Measurements from ENCODE around the gene SNRNP25. TPM values are rescaled to one million over a fixed set of nuclear protein-coding genes. Genes with fewer than 3 reads are reported as not detected.

SNRNP25 gene
- total and polyA plus RNA-seq, 2 of the 8 experiments (the other 6 are each of a cell fraction or from before 2014, with no cell fraction given) = 53.0 to 58.4 TPM

DNA sequence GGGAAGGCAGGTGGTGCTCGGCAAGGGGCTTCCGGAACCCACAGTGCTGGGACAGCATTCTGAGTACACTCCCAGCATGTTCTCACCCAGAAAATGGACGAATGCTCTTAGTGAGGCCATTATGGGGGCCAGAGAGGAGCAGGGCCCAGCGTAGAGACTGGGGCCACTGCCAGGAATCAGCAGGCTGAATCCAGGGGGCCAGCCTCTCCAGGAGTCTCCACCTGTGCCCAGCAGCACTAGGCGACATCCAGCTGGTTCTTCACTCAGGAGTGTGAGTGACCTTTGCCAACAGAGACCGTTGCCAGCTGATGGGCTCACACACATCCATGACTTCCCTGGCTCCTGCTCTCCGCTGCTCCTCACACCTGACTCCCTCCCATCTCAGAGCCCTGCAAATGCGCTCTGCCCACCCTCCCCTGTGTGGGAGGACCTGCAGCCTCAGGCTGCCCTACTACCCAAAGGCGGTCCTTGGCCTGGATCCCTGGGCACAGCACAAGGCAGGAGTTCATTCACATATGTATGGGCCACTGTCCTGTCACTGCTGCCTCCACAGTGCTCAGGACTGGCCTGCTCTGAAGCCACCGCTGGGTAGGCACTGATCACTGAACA, 13.7 kb downstream of the SNRNP25 start:
- Histone ChIP-seq H2BK120ac (replicated peaks; ENCODE audit: low read depth, low read length) (no peak overlapping the region), H3K18ac (ENCODE audit: extremely low read depth, low read length) (no peak overlapping the region), H3K56ac (replicated peaks; ENCODE audit: insufficient read length, low read depth, low read length) (no peak overlapping the region), H3K27ac (ENCODE audit: low read depth, low read length) (no peak overlapping the region), H3K23me2 (ENCODE audit: low read depth, low read length) (peaks cover 4% of the 10 kb centered on the region; the same call in 1 of the 2 replicates), H2AK5ac (ENCODE audit: low read depth, low read length) (no peak overlapping the region; the same call in 1 of the 2 replicates), H2AFZ (ENCODE audit: low read length) (no peak overlapping the region), H3K36me3 (ENCODE audit: control insufficient read depth in 2 of 4, insufficient read depth in 4 of 4, low read length in 3 of 4) (peaks cover 0 to 9% (median 4%) of the 10 kb centered on the region in 4 experiments; a peak in 3 of 8 replicates), H3K4me1 (replicated peaks in 1 of 4; ENCODE audit: control insufficient read depth in 3 of 4, insufficient read depth in 4 of 4, low read length in 3 of 4) (peaks cover 3 to 24% (median 10%) of the 10 kb centered on the region in 4 experiments), H3K14ac (ENCODE audit: insufficient read length) (no peak overlapping the region), H3K27me3 (replicated peaks in 1 of 4; ENCODE audit: control insufficient read depth in 3 of 4, extremely low read depth in 1 of 4, insufficient read depth in 3 of 4, low read length in 3 of 4) (no peaks in the 10 kb centered on the region), H4K20me1 (replicated peaks in 1 of 2; ENCODE audit: control insufficient read depth in 1 of 2, insufficient read depth in 2 of 2, low read length in 2 of 2) (peaks cover 13 to 28% of the 10 kb centered on the region in 2 experiments), H2BK20ac (ENCODE audit: low read length) (no peak overlapping the region), H2BK15ac (ENCODE audit: low read length) (0 out of 2 replicates have a peak overlapping the region, but pooled peaks have one; percentile 61), H2BK12ac (ENCODE audit: low read depth, low read length) (no peak overlapping the region), H4K91ac (replicated peaks; ENCODE audit: insufficient read length, low read length) (no peak overlapping the region), H3K9me3 (ENCODE audit: insufficient read depth in 2 of 2, low read depth in 1 of 2, low read length in 1 of 2) (no peaks in the 10 kb centered on the region), H3K79me2 (ENCODE audit: control insufficient read depth in 1 of 2, insufficient read depth in 2 of 2, low read length in 2 of 2) (peaks cover 0 to 11% of the 10 kb centered on the region in 2 experiments; a peak in 1 of 4 replicates), H3K4me3 (ENCODE audit: extremely low read depth in 1 of 4, insufficient read depth in 2 of 4, low read depth in 3 of 4, low read length in 4 of 4) (no peak overlapping the region), H3K23ac (ENCODE audit: insufficient read length) (no peak overlapping the region), H3K9ac (replicated peaks in 1 of 4; ENCODE audit: extremely low read depth in 1 of 4, low read depth in 3 of 4, low read length in 3 of 4) (peak overlapping the region in 1 of 4 experiments; percentile 36; a peak in 1 of 7 replicates), H4K8ac (ENCODE audit: extremely low read depth, insufficient read depth, low read length) (peak overlapping the region; percentile 41), H2BK5ac (ENCODE audit: low read depth, low read length) (no peak overlapping the region), H3K79me1 (ENCODE audit: low read depth, low read length) (peaks cover 3% of the 10 kb centered on the region; the same call in 1 of the 2 replicates), H3K4me2 (ENCODE audit: insufficient read depth in 1 of 2, low read depth in 2 of 2, low read length in 2 of 2) (no peak overlapping the region), H3K4ac (replicated peaks; ENCODE audit: insufficient read length, low read depth, low read length) (no peak overlapping the region), H4K5ac (ENCODE audit: insufficient read length, low read depth, low read length) (no peak overlapping the region)
- FAIRE-seq (no peak), DNase-seq (ENCODE audit: low read depth in 1 of 2, low spot score in 2 of 2) (no peak)
- POLR2A ChIA-PET (ENCODE audit: partially characterized antibody) = interaction anchor here (0.6 to 16.6 kb wide), 7 partner anchors 8 to 41 kb away, joined by 3 to 153 read pairs (median 10); partner anchors contain the start of gene MPG
- CTCF ChIA-PET (ENCODE audit: partially characterized antibody) = interaction anchor here (0.5 to 21.2 kb wide), 7 partner anchors 10 to 295 kb away, joined by 3 to 856 read pairs (median 8); partner anchors contain the start of genes MPG, POLR3K and SNRNP25
- 92% methylated on average over 10 of the region's 10 CpGs; no CpG with 5 or more reads in 1 of the 2 experiments for WGBS, 2 experiments (ENCODE audit: extremely low coverage in 1 of 2, insufficient coverage in 1 of 2, insufficient read length in 1 of 2, insufficient replicate concordance in 2 of 2, low coverage in 1 of 2, low lambda C conversion rate in 2 of 2, missing lambda C conversion rate in 1 of 2)
- TF ChIP-seq JUND (IDR thresholded peaks at IDR 0.05; ENCODE audit: low read length) (no peak), FOSL1 (IDR thresholded peaks at IDR 0.05; ENCODE audit: insufficient read depth, low read depth, low read length) (no peak), SIX5 (IDR thresholded peaks at IDR 0.05; ENCODE audit: low read depth, low read length) (no peak), TBP (IDR thresholded peaks at IDR 0.05; ENCODE audit: low read depth, low read length) (no peak), EGR1 (IDR thresholded peaks at IDR 0.05; ENCODE audit: borderline replicate concordance, low read depth, low read length) (no peak), TAF7 (optimal IDR thresholded peaks at IDR 0.05; ENCODE audit: borderline replicate concordance, low read depth, low read length) (no peak), CHD1 (IDR thresholded peaks at IDR 0.05; ENCODE audit: low read depth, low read length) (no peak), RAD21 (IDR thresholded peaks at IDR 0.05 in 1 of 2, conservative IDR thresholded peaks at IDR 0.05 in 1 of 2; ENCODE audit: low read depth in 2 of 2, low read length in 2 of 2) (no peak), RFX5 (IDR thresholded peaks at IDR 0.05; ENCODE audit: borderline replicate concordance, low read depth, low read length) (no peak), SP4 (IDR thresholded peaks at IDR 0.05; ENCODE audit: low read length) (no peak), POLR2A (IDR thresholded peaks at IDR 0.05; ENCODE audit: control extremely low read depth in 1 of 2, low read depth in 2 of 2, low read length in 2 of 2) (no peak)
- TF ChIP-seq, protein P1, sequence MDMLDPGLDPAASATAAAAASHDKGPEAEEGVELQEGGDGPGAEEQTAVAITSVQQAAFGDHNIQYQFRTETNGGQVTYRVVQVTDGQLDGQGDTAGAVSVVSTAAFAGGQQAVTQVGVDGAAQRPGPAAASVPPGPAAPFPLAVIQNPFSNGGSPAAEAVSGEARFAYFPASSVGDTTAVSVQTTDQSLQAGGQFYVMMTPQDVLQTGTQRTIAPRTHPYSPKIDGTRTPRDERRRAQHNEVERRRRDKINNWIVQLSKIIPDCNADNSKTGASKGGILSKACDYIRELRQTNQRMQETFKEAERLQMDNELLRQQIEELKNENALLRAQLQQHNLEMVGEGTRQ (IDR thresholded peaks at IDR 0.05; ENCODE audit: low read length) = no peak
